SK-N-SH treated with all-trans-retinoic acid at 6 μM for 48 hours (cell line): ENCODE results near the gene PLBD1.

ENCODE experiments used
- ATAC-seq: fragments of 200-7000 bp; cut with Tn5 transposase; 3 replicates; pipeline ENCODE4 v1.9.1; 2020; ENCODE audit warnings: mild to moderate bottlenecking, moderate library complexity
- ARNTL ChIP-seq: fragments of 450-650 bp; formaldehyde crosslinking; IDR thresholded peaks from 2 replicates; pipeline ENCODE4 v1.5.0; 2020; ENCODE audit warnings: low read depth, mild to moderate bottlenecking, moderate library complexity, borderline replicate concordance
- BACH2 ChIP-seq: fragments of 250-450 bp; sonication (Bioruptor Pico); IDR thresholded peaks from 2 replicates; pipeline ENCODE4 v1.9.0; 2021; ENCODE audit warnings: mild to moderate bottlenecking, borderline replicate concordance
- CSDC2 ChIP-seq: fragments of 250-450 bp; sonication (Bioruptor Pico); IDR thresholded peaks from 2 replicates; pipeline ENCODE4 v1.5.0; 2020; ENCODE audit warnings: mild to moderate bottlenecking, moderate library complexity
- ESRRG ChIP-seq: fragments of 250-450 bp; sonication (Bioruptor Pico); IDR thresholded peaks from 2 replicates; pipeline ENCODE4 v1.6.1; 2021; ENCODE audit warnings: mild to moderate bottlenecking
- GLIS3 ChIP-seq: fragments of 250-450 bp; sonication (Bioruptor Pico); IDR thresholded peaks from 2 replicates; pipeline ENCODE4 v1.5.0; 2020; ENCODE audit warnings: mild to moderate bottlenecking, moderate library complexity
- ISL1 ChIP-seq: fragments of 250-450 bp; sonication (Bioruptor Pico); IDR thresholded peaks from 2 replicates; pipeline ENCODE4 v2.1.2; 2022; ENCODE audit warnings: mild to moderate bottlenecking, moderate library complexity
- OSR1 ChIP-seq: fragments of 250-450 bp; sonication (Bioruptor Pico); IDR thresholded peaks from 2 replicates; pipeline ENCODE4 v1.8.0; 2022; ENCODE audit warnings: moderate library complexity, mild to moderate bottlenecking, inconsistent platforms
- PPARA ChIP-seq: fragments of 250-450 bp; sonication (Bioruptor Pico); IDR thresholded peaks from 2 replicates; pipeline ENCODE4 v1.5.0; 2020; ENCODE audit warnings: mild to moderate bottlenecking, borderline replicate concordance
- RARB ChIP-seq: fragments of 250-450 bp; sonication (Bioruptor Pico); IDR thresholded peaks from 2 replicates; pipeline ENCODE4 v1.8.0; 2021; ENCODE audit warnings: mild to moderate bottlenecking, moderate library complexity
- SNAI2 ChIP-seq: fragments of 250-450 bp; sonication (Bioruptor Pico); IDR thresholded peaks from 2 replicates; pipeline ENCODE4 v1.5.0; 2020; ENCODE audit warnings: mild to moderate bottlenecking, moderate library complexity
- TCF4 ChIP-seq: fragments of 250-450 bp; sonication (Bioruptor Pico); IDR thresholded peaks from 2 replicates; pipeline ENCODE4 v1.8.0; 2021; ENCODE audit warnings: mild to moderate bottlenecking, moderate library complexity, borderline replicate concordance
- TOX ChIP-seq: fragments of 250-450 bp; sonication (Bioruptor Pico); IDR thresholded peaks from 2 replicates; pipeline ENCODE4 v1.8.0; 2021; ENCODE audit warnings: mild to moderate bottlenecking, moderate library complexity, borderline replicate concordance
- ZC3H10 ChIP-seq: fragments of 250-450 bp; sonication (Bioruptor Pico); IDR thresholded peaks from 2 replicates; pipeline ENCODE4 v1.5.1; 2021; ENCODE audit warnings: mild to moderate bottlenecking, moderate library complexity
- ZFP3 ChIP-seq: fragments of 250-450 bp; sonication (Bioruptor Pico); IDR thresholded peaks from 2 replicates; pipeline ENCODE4 v1.5.0; 2020; ENCODE audit warnings: mild to moderate bottlenecking, moderate library complexity
- ZFP30 ChIP-seq: fragments of 450-650 bp; formaldehyde crosslinking; IDR thresholded peaks from 2 replicates; pipeline ENCODE4 v1.5.0; 2022; ENCODE audit warnings: mild to moderate bottlenecking, moderate library complexity
- ZNF565 ChIP-seq: fragments of 450-650 bp; formaldehyde crosslinking; conservative IDR thresholded peaks from 2 replicates; pipeline ENCODE4 v1.5.0; 2020; ENCODE audit warnings: low read depth, mild to moderate bottlenecking, moderate library complexity
- ZNF70 ChIP-seq: fragments of 450-650 bp; formaldehyde crosslinking; IDR thresholded peaks from 2 replicates; pipeline ENCODE4 v1.5.0; 2020; ENCODE audit warnings: mild to moderate bottlenecking, moderate library complexity
- ZNF8 ChIP-seq: fragments of 450-650 bp; formaldehyde crosslinking; IDR thresholded peaks from 2 replicates; pipeline ENCODE4 v1.5.0; 2020; ENCODE audit warnings: mild to moderate bottlenecking, moderate library complexity
- TF ChIP-seq, protein P1 (sequence below): fragments of 250-450 bp; sonication (Bioruptor Pico); IDR thresholded peaks from 2 replicates; pipeline ENCODE4 v1.5.1; 2021; ENCODE audit warnings: mild to moderate bottlenecking, moderate library complexity
- TF ChIP-seq, protein P2 (sequence below): fragments of 250-450 bp; sonication (Bioruptor Pico); IDR thresholded peaks from 2 replicates; pipeline ENCODE4 v1.5.1; 2020; ENCODE audit warnings: low read depth, mild to moderate bottlenecking, moderate library complexity
- TF ChIP-seq, protein P3 (sequence below): fragments of 250-450 bp; sonication (Bioruptor Pico); IDR thresholded peaks from 2 replicates; pipeline ENCODE4 v1.8.0; 2021; ENCODE audit warnings: low read depth, mild to moderate bottlenecking, moderate library complexity, borderline replicate concordance

Gene PLBD1

DNA sequence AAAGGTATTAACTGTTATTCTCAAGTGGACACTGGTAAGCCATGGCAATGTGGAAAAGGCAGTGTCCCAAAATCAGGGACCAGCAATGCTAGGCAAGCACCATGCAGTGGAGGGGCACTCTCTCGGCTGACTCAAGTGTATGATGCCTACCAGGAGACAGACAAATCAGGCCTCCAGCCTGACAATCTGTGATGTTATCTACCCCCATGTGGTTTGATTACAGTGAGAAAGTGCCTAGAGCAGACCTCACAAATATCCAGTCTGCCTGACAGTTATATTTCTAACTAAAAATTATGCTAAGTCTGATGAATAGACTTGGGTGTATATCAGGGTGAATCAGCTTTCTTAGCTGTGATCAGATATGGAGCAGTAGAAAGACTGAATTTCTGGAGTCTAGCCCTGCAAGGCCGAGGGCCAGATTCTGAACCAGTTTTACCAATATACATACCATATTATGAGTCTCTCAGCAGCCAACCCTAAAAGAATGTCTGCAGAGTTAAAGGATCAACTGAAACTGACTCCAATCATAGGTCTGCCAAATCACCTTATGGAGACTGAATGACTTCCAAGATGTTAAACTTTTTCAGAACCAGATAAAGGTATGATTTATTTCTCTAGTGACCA is 3.2 kb downstream of the PLBD1 start:
- no peak for ATAC-seq
- TF ChIP-seq PPARA (CRISPR knock-in tag): no peak
- no peak for TF ChIP-seq ISL1 (CRISPR knock-in tag)
- TF ChIP-seq TCF4: no peak
- TF ChIP-seq ESRRG: no peak
- TF ChIP-seq ZNF70 (CRISPR knock-in tag): no peak
- TF ChIP-seq, protein P1, sequence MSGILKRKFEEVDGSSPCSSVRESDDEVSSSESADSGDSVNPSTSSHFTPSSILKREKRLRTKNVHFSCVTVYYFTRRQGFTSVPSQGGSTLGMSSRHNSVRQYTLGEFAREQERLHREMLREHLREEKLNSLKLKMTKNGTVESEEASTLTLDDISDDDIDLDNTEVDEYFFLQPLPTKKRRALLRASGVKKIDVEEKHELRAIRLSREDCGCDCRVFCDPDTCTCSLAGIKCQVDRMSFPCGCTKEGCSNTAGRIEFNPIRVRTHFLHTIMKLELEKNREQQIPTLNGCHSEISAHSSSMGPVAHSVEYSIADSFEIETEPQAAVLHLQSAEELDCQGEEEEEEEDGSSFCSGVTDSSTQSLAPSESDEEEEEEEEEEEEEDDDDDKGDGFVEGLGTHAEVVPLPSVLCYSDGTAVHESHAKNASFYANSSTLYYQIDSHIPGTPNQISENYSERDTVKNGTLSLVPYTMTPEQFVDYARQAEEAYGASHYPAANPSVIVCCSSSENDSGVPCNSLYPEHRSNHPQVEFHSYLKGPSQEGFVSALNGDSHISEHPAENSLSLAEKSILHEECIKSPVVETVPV (CRISPR knock-in tag): no peak
- no peak for TF ChIP-seq GLIS3 (CRISPR knock-in tag)
- TF ChIP-seq SNAI2 (CRISPR knock-in tag): no peak
- TF ChIP-seq ARNTL (CRISPR knock-in tag): no peak
- no peak for TF ChIP-seq RARB
- TF ChIP-seq BACH2 (CRISPR knock-in tag): no peak

DNA sequence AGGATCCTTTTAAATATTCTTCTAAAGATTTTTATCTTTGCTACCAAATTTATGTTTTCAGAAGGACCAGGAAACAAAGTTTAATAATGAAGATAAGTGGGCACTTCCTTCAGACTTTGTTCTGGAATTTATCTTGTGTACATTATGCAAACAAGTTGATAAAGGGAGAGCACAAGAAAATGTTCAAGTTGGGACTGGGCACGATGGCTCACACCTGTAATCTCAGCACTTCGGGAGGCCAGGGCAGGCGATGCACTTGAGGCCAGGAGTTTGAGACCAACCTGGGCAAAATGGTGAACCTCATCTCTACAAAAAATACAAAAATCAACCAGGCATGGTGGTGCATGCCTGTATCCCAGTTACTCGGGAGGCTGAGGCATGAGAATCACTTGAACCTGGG is 4.6 kb downstream of the PLBD1 start:
- no peak for ATAC-seq
- TF ChIP-seq, protein P1 (CRISPR knock-in tag): no peak
- no peak for TF ChIP-seq ZFP3 (CRISPR knock-in tag)
- no peak for TF ChIP-seq RARB
- no peak for TF ChIP-seq ESRRG
- no peak for TF ChIP-seq ZNF70 (CRISPR knock-in tag)
- no peak for TF ChIP-seq ZC3H10 (CRISPR knock-in tag)
- TF ChIP-seq ARNTL (CRISPR knock-in tag): no peak
- TF ChIP-seq, all 23 proteins: peak for 0

DNA sequence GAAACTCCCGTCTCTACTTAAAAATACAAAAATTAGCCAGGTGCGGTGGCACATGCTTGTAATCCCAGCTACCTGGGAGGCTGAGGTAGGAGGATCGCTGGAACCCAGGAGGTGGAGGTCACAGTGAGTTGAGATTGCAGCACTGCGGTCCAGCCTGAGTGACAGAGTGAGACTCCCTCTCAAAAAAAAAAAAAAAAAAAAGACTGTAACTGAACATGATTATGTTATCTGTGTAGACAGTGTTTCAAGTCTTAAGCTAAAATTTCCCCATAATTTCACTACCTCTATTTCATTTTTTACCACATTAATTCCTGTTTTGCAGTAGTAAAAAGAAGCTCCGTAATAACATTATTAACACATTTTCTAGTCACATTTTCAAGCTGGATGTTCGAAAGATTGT is 5.4 kb downstream of the PLBD1 start:
- no peak for ATAC-seq
- TF ChIP-seq RARB: no peak
- TF ChIP-seq ZC3H10 (CRISPR knock-in tag): no peak
- TF ChIP-seq ZNF70 (CRISPR knock-in tag): no peak
- TF ChIP-seq, protein P2, sequence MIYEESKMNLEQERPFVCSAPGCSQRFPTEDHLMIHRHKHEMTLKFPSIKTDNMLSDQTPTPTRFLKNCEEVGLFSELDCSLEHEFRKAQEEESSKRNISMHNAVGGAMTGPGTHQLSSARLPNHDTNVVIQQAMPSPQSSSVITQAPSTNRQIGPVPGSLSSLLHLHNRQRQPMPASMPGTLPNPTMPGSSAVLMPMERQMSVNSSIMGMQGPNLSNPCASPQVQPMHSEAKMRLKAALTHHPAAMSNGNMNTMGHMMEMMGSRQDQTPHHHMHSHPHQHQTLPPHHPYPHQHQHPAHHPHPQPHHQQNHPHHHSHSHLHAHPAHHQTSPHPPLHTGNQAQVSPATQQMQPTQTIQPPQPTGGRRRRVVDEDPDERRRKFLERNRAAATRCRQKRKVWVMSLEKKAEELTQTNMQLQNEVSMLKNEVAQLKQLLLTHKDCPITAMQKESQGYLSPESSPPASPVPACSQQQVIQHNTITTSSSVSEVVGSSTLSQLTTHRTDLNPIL: no peak
- TF ChIP-seq TOX (CRISPR knock-in tag): no peak
- no peak for TF ChIP-seq ZFP3 (CRISPR knock-in tag)
- no peak for TF ChIP-seq CSDC2 (CRISPR knock-in tag)
- no peak for TF ChIP-seq ZNF565 (CRISPR knock-in tag)
- TF ChIP-seq ARNTL (CRISPR knock-in tag): no peak
- TF ChIP-seq, protein P3, sequence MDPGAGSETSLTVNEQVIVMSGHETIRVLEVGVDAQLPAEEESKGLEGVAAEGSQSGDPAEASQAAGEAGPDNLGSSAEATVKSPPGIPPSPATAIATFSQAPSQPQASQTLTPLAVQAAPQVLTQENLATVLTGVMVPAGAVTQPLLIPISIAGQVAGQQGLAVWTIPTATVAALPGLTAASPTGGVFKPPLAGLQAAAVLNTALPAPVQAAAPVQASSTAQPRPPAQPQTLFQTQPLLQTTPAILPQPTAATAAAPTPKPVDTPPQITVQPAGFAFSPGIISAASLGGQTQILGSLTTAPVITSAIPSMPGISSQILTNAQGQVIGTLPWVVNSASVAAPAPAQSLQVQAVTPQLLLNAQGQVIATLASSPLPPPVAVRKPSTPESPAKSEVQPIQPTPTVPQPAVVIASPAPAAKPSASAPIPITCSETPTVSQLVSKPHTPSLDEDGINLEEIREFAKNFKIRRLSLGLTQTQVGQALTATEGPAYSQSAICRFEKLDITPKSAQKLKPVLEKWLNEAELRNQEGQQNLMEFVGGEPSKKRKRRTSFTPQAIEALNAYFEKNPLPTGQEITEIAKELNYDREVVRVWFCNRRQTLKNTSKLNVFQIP: no peak
- no peak for TF ChIP-seq ISL1 (CRISPR knock-in tag)
- TF ChIP-seq SNAI2 (CRISPR knock-in tag): no peak
- TF ChIP-seq TCF4: no peak
- TF ChIP-seq ZNF8 (CRISPR knock-in tag): no peak
- no peak for TF ChIP-seq GLIS3 (CRISPR knock-in tag)
- no peak for TF ChIP-seq ESRRG
- no peak for TF ChIP-seq ZFP30 (CRISPR knock-in tag)
- TF ChIP-seq BACH2 (CRISPR knock-in tag): no peak
- no peak for TF ChIP-seq PPARA (CRISPR knock-in tag)
- no peak for TF ChIP-seq OSR1 (CRISPR knock-in tag)

DNA sequence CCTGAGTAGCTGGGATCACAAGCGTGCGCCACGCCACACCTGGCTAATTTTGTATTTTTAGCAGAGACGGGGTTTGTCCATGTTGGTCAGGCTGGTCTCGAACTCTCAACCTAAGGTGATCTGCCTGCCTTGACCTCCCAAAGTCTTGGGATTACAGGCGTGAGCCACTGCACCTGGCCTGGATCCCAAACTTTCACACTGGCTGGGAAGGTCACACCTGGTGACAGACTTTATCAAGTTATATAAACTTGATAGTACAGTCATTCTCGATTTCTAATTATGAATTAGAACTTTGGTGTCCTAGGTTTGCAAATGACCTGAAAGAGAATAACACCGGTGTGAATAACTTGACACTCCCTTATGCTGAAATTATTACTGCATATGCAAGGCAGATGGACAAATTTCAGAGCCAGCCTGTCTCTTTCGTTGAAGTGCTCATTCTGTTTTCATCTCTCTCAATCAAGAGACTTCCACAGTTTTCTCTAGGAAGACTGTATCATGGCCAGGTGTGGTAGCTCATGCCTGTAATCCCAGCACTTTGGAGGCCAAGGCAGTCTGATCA is 5.9 kb downstream of the PLBD1 start:
- ATAC-seq: no peak
- TF ChIP-seq TCF4 (no peak), ESRRG (no peak), ZFP3 (CRISPR knock-in tag) (no peak), ARNTL (CRISPR knock-in tag) (no peak), ZNF8 (CRISPR knock-in tag) (no peak), SNAI2 (CRISPR knock-in tag) (no peak), ZC3H10 (CRISPR knock-in tag) (no peak), ZNF565 (CRISPR knock-in tag) (no peak)
- TF ChIP-seq, protein P1 (CRISPR knock-in tag): no peak
- TF ChIP-seq, protein P3: no peak
- TF ChIP-seq, all 23 proteins: peak for 0
